H9 (cell line): ENCODE data around the gene LTBP2. TPM values are rescaled to one million over a fixed set of nuclear protein-coding genes. Genes with fewer than 3 reads are reported as not detected.

ENCODE experiments used
- DNase-seq: peaks from one replicate; pipeline ENCODE4 v3.0.0-alpha.2; 2017
- H2AFZ ChIP-seq: one replicate; pipeline ENCODE4 v1.6.1; 2013; ENCODE audit warnings: mild to moderate bottlenecking, low read length, control low read depth, moderate library complexity
- H2AK5ac ChIP-seq: 2 replicates; pipeline ENCODE4 v1.6.1; 2013; ENCODE audit warnings: low read length, control low read depth, mixed read lengths; ENCODE audit not compliant: insufficient read length
- H2BK120ac ChIP-seq: one replicate; pipeline ENCODE4 v1.6.1; 2013; ENCODE audit warnings: low read depth, mild to moderate bottlenecking, low read length, control low read depth, inconsistent platforms; ENCODE audit not compliant: poor library complexity, severe bottlenecking
- H2BK12ac ChIP-seq: 2 replicates; pipeline ENCODE4 v1.6.1; 2013; ENCODE audit warnings: low read length, control low read depth, mixed read lengths, low read depth; ENCODE audit not compliant: insufficient read length
- H2BK15ac ChIP-seq: 2 replicates; pipeline ENCODE4 v1.6.1; 2013; ENCODE audit warnings: low read depth, low read length, control low read depth
- H2BK20ac ChIP-seq: one replicate; pipeline ENCODE4 v1.6.1; 2013; ENCODE audit warnings: low read depth, mild to moderate bottlenecking, low read length, control low read depth, inconsistent platforms; ENCODE audit not compliant: poor library complexity, severe bottlenecking
- H2BK5ac ChIP-seq: 2 replicates; pipeline ENCODE4 v1.6.1; 2013; ENCODE audit warnings: low read length, control low read depth, mixed read lengths; ENCODE audit not compliant: insufficient read length
- H3K14ac ChIP-seq: 2 replicates; pipeline ENCODE4 v1.6.1; 2013; ENCODE audit warnings: low read length, control low read depth; ENCODE audit not compliant: insufficient read depth
- H3K18ac ChIP-seq: 2 replicates; pipeline ENCODE4 v1.6.1; 2013; ENCODE audit warnings: low read depth, mild to moderate bottlenecking, mixed read lengths, low read length, control low read depth; ENCODE audit not compliant: insufficient read length
- H3K23ac ChIP-seq: 2 replicates; pipeline ENCODE4 v1.6.1; 2013; ENCODE audit warnings: low read length, control low read depth, mixed read lengths, low read depth; ENCODE audit not compliant: insufficient read length
- H3K23me2 ChIP-seq: 2 replicates; pipeline ENCODE4 v1.6.1; 2013; ENCODE audit warnings: low read depth, mild to moderate bottlenecking, mixed read lengths, low read length, control low read depth; ENCODE audit not compliant: insufficient read length, poor library complexity, severe bottlenecking
- H3K27ac ChIP-seq: 2 replicates; pipeline ENCODE4 v1.5.1; 2013; ENCODE audit warnings: low read length, control low read depth, mixed read lengths, low read depth; ENCODE audit not compliant: insufficient read length
- H3K27me3 ChIP-seq: 2 replicates; pipeline ENCODE4 v1.6.1; 2013; ENCODE audit warnings: low read length, control low read depth, inconsistent platforms; ENCODE audit not compliant: insufficient read depth
- H3K4ac ChIP-seq: 2 replicates; pipeline ENCODE4 v1.6.1; 2013; ENCODE audit warnings: low read depth, mild to moderate bottlenecking, control low read depth, inconsistent platforms, low read length, moderate library complexity
- H3K4me1 ChIP-seq: 2 replicates; pipeline ENCODE4 v1.6.1; 2013; ENCODE audit warnings: low read length, control low read depth, inconsistent platforms; ENCODE audit not compliant: insufficient read depth
- H3K4me2 ChIP-seq: 2 replicates; pipeline ENCODE4 v1.6.1; 2013; ENCODE audit warnings: low read length, control low read depth, mixed read lengths; ENCODE audit not compliant: insufficient read length, insufficient read depth
- H3K56ac ChIP-seq: 2 replicates; pipeline ENCODE4 v1.6.1; 2013; ENCODE audit warnings: low read depth, mild to moderate bottlenecking, mixed read lengths, low read length, control low read depth; ENCODE audit not compliant: insufficient read length
- H3K79me1 ChIP-seq: 2 replicates; pipeline ENCODE4 v1.6.1; 2013; ENCODE audit warnings: low read depth, mild to moderate bottlenecking, moderate library complexity, low read length, control low read depth, inconsistent platforms; ENCODE audit not compliant: insufficient read depth, poor library complexity, severe bottlenecking
- H3K79me2 ChIP-seq: 2 replicates; pipeline ENCODE4 v1.6.1; 2013; ENCODE audit warnings: low read length, control low read depth, inconsistent platforms; ENCODE audit not compliant: insufficient read depth
- H3K9ac ChIP-seq: 2 replicates; pipeline ENCODE4 v1.6.1; 2013; ENCODE audit warnings: low read length, control low read depth, mixed read lengths; ENCODE audit not compliant: insufficient read length; ENCODE audit errors: extremely low read depth
- H3K9me3 ChIP-seq: one replicate; pipeline ENCODE4 v1.6.1; 2013; ENCODE audit warnings: low read depth, low read length, inconsistent platforms; ENCODE audit not compliant: control insufficient read depth
- H3T11ph ChIP-seq: one replicate; pipeline ENCODE4 v1.6.1; 2013; ENCODE audit warnings: mild to moderate bottlenecking, low read length, control low read depth, inconsistent platforms
- H4K20me1 ChIP-seq: one replicate; pipeline ENCODE4 v1.6.1; 2013; ENCODE audit not compliant: control insufficient read depth, insufficient read length, insufficient read depth
- H4K5ac ChIP-seq: 2 replicates; pipeline ENCODE4 v1.6.1; 2013; ENCODE audit warnings: low read depth, mild to moderate bottlenecking, mixed read lengths, low read length, control low read depth; ENCODE audit not compliant: insufficient read length
- H4K8ac ChIP-seq: replicated peaks from 2 replicates; pipeline ENCODE4 v1.6.1; 2013; ENCODE audit warnings: low read length, control low read depth, mixed read lengths, low read depth; ENCODE audit not compliant: insufficient read length
- H4K91ac ChIP-seq: 2 replicates; pipeline ENCODE4 v1.6.1; 2013; ENCODE audit warnings: low read depth, mild to moderate bottlenecking, moderate library complexity, mixed read lengths, low read length, control low read depth; ENCODE audit not compliant: insufficient read length
- H3K27ac Mint-ChIP-seq, 3 experiments: 2 replicates in 2 of 3; 3 replicates in 1 of 3; pipeline ENCODE4 v1.8.0; 2020 to 2021; ENCODE audit warnings: mixed read lengths in 3 of 3, mild to moderate bottlenecking in 1 of 3, moderate library complexity in 1 of 3
- H3K27me3 Mint-ChIP-seq: 2 replicates; pipeline ENCODE4 v1.8.0; 2021; ENCODE audit warnings: low read depth, mild to moderate bottlenecking, moderate library complexity, mixed read lengths
- H3K36me3 Mint-ChIP-seq, 3 experiments: 2 replicates in 2 of 3; 3 replicates in 1 of 3; pipeline ENCODE4 v1.8.0; 2020 to 2021; ENCODE audit warnings: low read depth in 3 of 3, mixed read lengths in 3 of 3; ENCODE audit not compliant: insufficient read depth in 1 of 3
- H3K4me1 Mint-ChIP-seq, 2 experiments: 2 replicates each; pipeline ENCODE4 v1.8.0; 2020; ENCODE audit warnings: mixed read lengths in 2 of 2
- H3K4me3 Mint-ChIP-seq, 2 experiments: 2 replicates in 1 of 2; 3 replicates in 1 of 2; pipeline ENCODE4 v1.8.0; 2020 to 2021; ENCODE audit warnings: mild to moderate bottlenecking in 2 of 2, mixed read lengths in 2 of 2, moderate library complexity in 1 of 2
- H3K9me3 Mint-ChIP-seq, 2 experiments: 2 replicates in 1 of 2; 3 replicates in 1 of 2; pipeline ENCODE4 v1.8.0; 2020; ENCODE audit warnings: mild to moderate bottlenecking in 2 of 2, mixed read lengths in 2 of 2, moderate library complexity in 1 of 2
- CTCF ChIP-seq: fragments of 200-600 bp; sonication (generic); conservative IDR thresholded peaks from 3 replicates; pipeline ENCODE4 v1.8.0; 2021; ENCODE audit warnings: antibody characterized with exemption, mild to moderate bottlenecking
- WGBS: extraction: QIAGEN DNeasy Blood & Tissue Kit; methylation state at CpG from one replicate; pipeline ENCODE4 v1.1.7; 2013; ENCODE audit warnings: missing lambda C conversion rate, low lambda C conversion rate, mixed read lengths; ENCODE audit not compliant: insufficient read length; ENCODE audit errors: extremely low coverage; 5-methylcytosine and 5-hydroxymethylcytosine counted together
- total RNA-seq: library from RNA; stranded (reverse); gene quantifications from 2 replicates; pipeline ENCODE4 v1.2.1, GENCODE V29; 2021

LTBP2 gene
- total RNA-seq, 1 experiment from 2014 or later: 0.77 TPM

- WGBS: no CpG with 5 or more reads among the region's 6 CpGs
- Histone ChIP-seq H2AK5ac (no peak overlapping the region), H3K9ac (no peak overlapping the region), H3K56ac (no peak overlapping the region), H3K4ac (no peak overlapping the region), H2BK15ac (no peak overlapping the region), H2AFZ (no peak overlapping the region), H3K27ac (no peak overlapping the region), H3T11ph (no peak overlapping the region), H3K18ac (no peak overlapping the region), H3K23me2 (no peaks in the 10 kb centered on the region), H3K4me1 (no peaks in the 10 kb centered on the region), H3K14ac (no peak overlapping the region), H3K79me2 (no peaks in the 10 kb centered on the region), H3K27me3 (no peaks in the 10 kb centered on the region), H3K9me3 (no peaks in the 10 kb centered on the region), H2BK5ac (no peak overlapping the region), H4K20me1 (no peaks in the 10 kb centered on the region), H2BK120ac (no peak overlapping the region), H4K8ac (no peak overlapping the region), H2BK12ac (no peak overlapping the region), H3K79me1 (no peaks in the 10 kb centered on the region), H2BK20ac (no peak overlapping the region), H3K4me2 (no peak overlapping the region), H4K91ac (no peak overlapping the region), H3K23ac (no peak overlapping the region), H4K5ac (no peak overlapping the region)
- Mint-ChIP-seq H3K27me3 (no peaks in the 10 kb centered on the region; the same call in 1 of the 2 replicates), H3K4me1 (peaks cover 0 to 5% of the 10 kb centered on the region in 2 experiments; a peak in 1 of 4 replicates), H3K36me3 (no peaks in the 10 kb centered on the region), H3K4me3 (no peak overlapping the region), H3K9me3 (no peaks in the 10 kb centered on the region), H3K27ac (no peak overlapping the region)
- DNase-seq: no peak
- TF ChIP-seq CTCF: no peak
Observed at GRCh38 chr14:74591394-74591793, 20.6 kb downstream of the LTBP2 start.
